ENCODE measurements around the gene PATL2.
"Not testable (repeated sequence)": the region's sequence is repeated elsewhere in the genome, so short reads cannot be mapped to it uniquely, and the experiment has no call there.

PATL2 gene

DNA sequence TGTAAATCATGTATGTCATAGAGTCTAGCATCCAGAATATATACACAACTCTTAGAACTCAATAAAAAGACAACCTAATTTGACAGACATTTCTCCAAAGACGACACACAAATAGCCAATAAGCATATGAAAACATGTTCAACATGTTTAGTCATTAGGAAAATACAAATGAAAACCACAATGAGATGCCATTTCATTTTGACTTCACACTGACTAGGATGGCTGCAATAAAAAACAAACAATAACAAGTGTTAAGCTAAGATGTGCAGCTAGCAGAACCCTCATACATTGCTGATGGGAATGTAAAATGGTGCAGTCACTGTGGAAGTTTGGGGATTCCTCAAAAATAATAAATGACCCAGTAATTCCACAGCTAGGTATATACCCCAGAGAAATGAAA, 64.1 kb downstream of the PATL2 start:
- DNase-seq (ENCODE audit: low read depth in 2 of 2): no peak

- DNase-seq (ENCODE audit: low read depth in 2 of 2): no peak
Observed at GRCh38 chr15:44646460-44646859, 64.7 kb downstream of the PATL2 start.

GRCh38 chr15:44641651-44642050, 69.5 kb downstream of the PATL2 start:
- no peak for DNase-seq (ENCODE audit: low read depth in 2 of 2)

- no peak for DNase-seq (ENCODE audit: low read depth in 2 of 2)
Observed at GRCh38 chr15:44636976-44637375, 74.1 kb downstream of the PATL2 start.

- DNase-seq (ENCODE audit: low read depth in 2 of 2): no peak
Observed at GRCh38 chr15:44633603-44634002, 77.5 kb downstream of the PATL2 start.

- not testable (repeated sequence) for DNase-seq (ENCODE audit: low read depth in 2 of 2)
Observed at GRCh38 chr15:44625286-44625685, 85.8 kb downstream of the PATL2 start.

DNA sequence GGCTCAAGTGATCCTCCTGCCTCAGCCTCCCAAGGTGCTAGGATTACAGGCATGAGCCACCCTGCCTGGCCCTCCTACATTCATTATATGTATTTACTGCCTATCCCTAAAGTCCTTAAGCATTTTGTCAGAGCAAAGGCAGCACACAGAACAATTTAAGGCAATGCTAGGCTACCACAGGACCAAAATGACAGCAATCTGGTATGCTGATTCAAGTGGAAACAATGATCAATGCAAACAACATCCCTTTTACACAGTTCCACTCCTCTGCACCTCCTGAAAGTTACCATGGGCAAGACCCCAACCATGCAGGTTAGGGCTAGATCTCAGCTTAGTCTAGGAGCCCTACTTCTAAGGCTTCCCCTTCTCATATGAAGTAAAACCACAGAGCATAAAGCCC, 87.9 kb downstream of the PATL2 start:
- no peak for DNase-seq (ENCODE audit: low read depth in 2 of 2)

DNA sequence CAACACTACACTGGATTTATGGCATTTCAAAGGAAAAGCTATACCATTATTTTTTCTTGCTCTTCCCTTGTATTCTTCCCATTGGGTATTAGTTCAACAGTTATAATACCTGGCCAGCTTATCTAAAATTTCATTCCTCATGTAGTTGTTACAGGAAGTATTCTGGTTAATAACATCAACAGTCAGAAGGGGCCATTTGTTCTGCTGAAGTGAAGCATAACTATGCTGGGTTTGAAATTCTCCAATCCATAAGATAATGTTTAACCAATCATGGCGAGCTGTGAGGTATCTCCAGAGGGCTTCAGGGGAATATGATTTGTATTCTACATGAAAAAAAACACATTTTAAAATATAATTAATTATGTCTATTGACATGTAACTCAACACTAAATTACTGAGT, 91.0 kb downstream of the PATL2 start:
- DNase-seq (ENCODE audit: low read depth in 2 of 2): no peak

- no peak for DNase-seq (ENCODE audit: low read depth in 2 of 2)
Observed at GRCh38 chr15:44616974-44617373, 94.1 kb downstream of the PATL2 start.

Data from stimulated activated CD8-positive, alpha-beta memory T cell treated with anti-CD3 and anti-CD28 coated beads, Interleukin-2, amount 100 ng/mL, for 1 hour (primary cell).